HCT116 (cell line): ENCODE results near the gene ACTL9. TPM values are rescaled to one million over a fixed set of nuclear protein-coding genes. Genes with fewer than 3 reads are reported as not detected.
"Not testable (repeated sequence)": the region's sequence is repeated elsewhere in the genome, so short reads cannot be mapped to it uniquely, and the experiment has no call there.

Experiments used
- ATAC-seq: fragments of 200-7000 bp; cut with Tn5 transposase; 2 replicates; pipeline ENCODE4 v1.9.1; 2020; ENCODE audit warnings: mild to moderate bottlenecking, moderate library complexity
- Bru-seq: library from RNA; stranded (reverse); fragments of 400-500 nt; gene quantifications from one replicate; lab custom pipeline; 2021; lab: Mats Ljungman, UMichigan
- BruChase-seq, 2 experiments: library from RNA; stranded (reverse); fragments of 400-500 nt; gene quantifications; one replicate each; lab custom pipeline; 2021; lab: Mats Ljungman, UMichigan
- BruUV-seq: library from RNA; stranded (reverse); fragments of 400-500 nt; replicated peaks from 2 replicates; lab custom pipeline; 2021; lab: Mats Ljungman, UMichigan
- CTCF ChIA-PET: fragments of 300-600 bp; sonication (Branson Sonifier 250); formaldehyde crosslinking; loops from one replicate; lab custom pipeline; 2021; ENCODE audit warnings: antibody characterized with exemption; lab: Charles Lee
- POLR2A ChIA-PET: fragments of 300-600, 350-600 bp; sonication (Branson Sonifier 250); formaldehyde crosslinking; loops from one replicate; lab custom pipeline; 2021; ENCODE audit warnings: antibody characterized with exemption; lab: Charles Lee
- RAD21 ChIA-PET, 2 experiments: fragments of 300-600 bp; sonication (Branson Sonifier 250); formaldehyde crosslinking; loops; one replicate each; lab custom pipeline; 2023; ENCODE audit warnings: low total read pairs in 2 of 2; ENCODE audit not compliant: uncharacterized antibody in 2 of 2, unreplicated experiment in 2 of 2, low non-redundant PET in 1 of 2; lab: Charles Lee
- DNase-seq: peaks from one replicate; pipeline ENCODE4 v3.0.0-alpha.2; 2010; ENCODE audit warnings: low read depth, low spot score
- H2AFZ ChIP-seq: fragments of 200-600 bp; shearing (Covaris generic), sonication (generic); 2 replicates; pipeline ENCODE4 v1.6.1; 2017; ENCODE audit warnings: low read depth, mixed run types, mixed read lengths, antibody characterized with exemption, low read length; ENCODE audit not compliant: poor library complexity, severe bottlenecking
- H3K27ac ChIP-seq: 2 replicates; pipeline ENCODE4 v1.5.1; 2012; ENCODE audit warnings: low read depth, low read length
- H3K27me3 ChIP-seq: fragments of 200-600 bp; sonication (generic); 2 replicates; pipeline ENCODE4 v1.6.1; 2016; ENCODE audit warnings: mixed run types, low read length, mixed read lengths; ENCODE audit not compliant: insufficient read depth
- H3K36me3 ChIP-seq, 2 experiments: fragments of 200-500 bp in 1 of 2; fragments of 200-600 bp in 1 of 2; sonication (Bioruptor generic) in 1 of 2; sonication (generic) in 1 of 2; 2 replicates each; pipeline versions ENCODE4 v1.5.1 to v1.6.1; 2014 to 2016; ENCODE audit warnings: low read length in 2 of 2, inconsistent platforms in 1 of 2, mixed read lengths in 1 of 2, mixed run types in 1 of 2; ENCODE audit not compliant: insufficient read depth in 2 of 2, control insufficient read depth in 1 of 2
- H3K4me1 ChIP-seq, 2 experiments: fragments of 200-600 bp in 1 of 2; sonication (generic) in 1 of 2; 2 replicates each; pipeline versions ENCODE4 v1.5.1 to v1.6.1; 2012 to 2017; ENCODE audit warnings: low read length in 2 of 2, inconsistent platforms in 1 of 2, mild to moderate bottlenecking in 1 of 2, mixed read lengths in 1 of 2, mixed run types in 1 of 2, moderate library complexity in 1 of 2; ENCODE audit not compliant: insufficient read depth in 2 of 2, control insufficient read depth in 1 of 2
- H3K4me2 ChIP-seq: fragments of 200-600 bp; sonication (generic); 2 replicates; pipeline ENCODE4 v1.6.1; 2017; ENCODE audit warnings: mixed run types, low read length, mixed read lengths
- H3K4me3 ChIP-seq, 2 experiments: fragments of 200-600 bp in 1 of 2; sonication (generic) in 1 of 2; replicated peaks in 1 of 2; 2 replicates each; pipeline ENCODE4 v1.5.1; 2011 to 2016; ENCODE audit warnings: low read length in 2 of 2, control low read depth in 1 of 2, low read depth in 1 of 2, mild to moderate bottlenecking in 1 of 2, mixed read lengths in 1 of 2, mixed run types in 1 of 2
- H3K79me2 ChIP-seq: fragments of 200-600 bp; sonication (generic); 2 replicates; pipeline ENCODE4 v1.6.1; 2017; ENCODE audit warnings: mild to moderate bottlenecking, mixed run types, low read length, moderate library complexity, mixed read lengths; ENCODE audit not compliant: insufficient read depth
- H3K9ac ChIP-seq: fragments of 200-600 bp; sonication (generic); 2 replicates; pipeline ENCODE4 v1.6.1; 2016; ENCODE audit warnings: low read length, mixed read lengths
- H3K9me2 ChIP-seq: fragments of 200-600 bp; sonication (generic), shearing (Covaris generic); 2 replicates; pipeline ENCODE4 v1.6.1; 2017; ENCODE audit warnings: mixed run types, mild to moderate bottlenecking, moderate library complexity; ENCODE audit not compliant: insufficient read depth
- H3K9me3 ChIP-seq, 2 experiments: fragments of 200-500 bp in 1 of 2; fragments of 200-600 bp in 1 of 2; sonication (Bioruptor generic) in 1 of 2; sonication (generic) in 1 of 2; 2 replicates each; pipeline ENCODE4 v1.6.1; 2014 to 2017; ENCODE audit warnings: low read length in 2 of 2, mixed read lengths in 2 of 2, inconsistent platforms in 1 of 2, low read depth in 1 of 2, mild to moderate bottlenecking in 1 of 2, mixed run types in 1 of 2, moderate library complexity in 1 of 2; ENCODE audit not compliant: control insufficient read depth in 1 of 2, insufficient read depth in 1 of 2
- H4K20me1 ChIP-seq: fragments of 200-600 bp; sonication (generic), shearing (Covaris generic); 2 replicates; pipeline ENCODE4 v1.6.1; 2017; ENCODE audit warnings: mixed run types, mild to moderate bottlenecking, moderate library complexity; ENCODE audit not compliant: insufficient read depth
- EZH2phosphoT487 ChIP-seq: fragments of 200-600 bp; IDR thresholded peaks from 2 replicates; pipeline ENCODE4 v1.6.1; 2018; ENCODE audit warnings: antibody characterized with exemption, borderline replicate concordance
- JUND ChIP-seq: IDR thresholded peaks from 2 replicates; pipeline ENCODE4 v1.6.1; 2012
- POLR2A ChIP-seq: IDR thresholded peaks from 2 replicates; pipeline ENCODE4 v1.7.0; 2011; ENCODE audit warnings: borderline replicate concordance; ENCODE audit not compliant: insufficient read depth, insufficient read length; ENCODE audit errors: extremely low read depth
- POLR2AphosphoS5 ChIP-seq: IDR thresholded peaks from 2 replicates; pipeline ENCODE4 v1.6.1; 2011; ENCODE audit warnings: mild to moderate bottlenecking, low read depth, low read length, moderate library complexity
- intact Hi-C: fragments of 100-400 bp; cut with micrococcal nuclease; formaldehyde crosslinking; loops from 2 replicates; pipeline ENCODE4 v1.10.0; 2022
- long read RNA-seq: library from polyadenylated mRNA; unstranded; transcript quantifications from one replicate; pipeline ENCODE4 v2.0.0, GENCODE V29; 2021; ENCODE audit not compliant: unreplicated experiment
- polyA plus RNA-seq: library from polyadenylated mRNA; unstranded; fragments of >200 nt; gene quantifications from 2 replicates; pipeline ENCODE4 v1.2.1, GENCODE V29; 2012; ENCODE audit warnings: missing spikeins
- total RNA-seq: library from RNA; stranded (reverse); gene quantifications from one replicate; pipeline ENCODE4 v1.2.1, GENCODE V29; 2021; ENCODE audit not compliant: unreplicated experiment
- TF ChIP-seq, protein P1 (sequence below): IDR thresholded peaks from 2 replicates; pipeline ENCODE4 v1.6.1; 2012; ENCODE audit warnings: low read depth

ACTL9 gene, protein sequence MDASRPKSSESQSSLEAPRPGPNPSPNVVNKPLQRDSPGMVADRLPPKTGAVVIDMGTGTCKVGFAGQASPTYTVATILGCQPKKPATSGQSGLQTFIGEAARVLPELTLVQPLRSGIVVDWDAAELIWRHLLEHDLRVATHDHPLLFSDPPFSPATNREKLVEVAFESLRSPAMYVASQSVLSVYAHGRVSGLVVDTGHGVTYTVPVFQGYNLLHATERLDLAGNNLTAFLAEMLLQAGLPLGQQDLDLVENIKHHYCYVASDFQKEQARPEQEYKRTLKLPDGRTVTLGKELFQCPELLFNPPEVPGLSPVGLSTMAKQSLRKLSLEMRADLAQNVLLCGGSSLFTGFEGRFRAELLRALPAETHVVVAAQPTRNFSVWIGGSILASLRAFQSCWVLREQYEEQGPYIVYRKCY
- not detected for total RNA-seq
- polyA plus RNA-seq = not detected in 2 replicates
- Bru-seq, nascent RNA = not detected
- not detected for BruChase-seq, experiment 1, labeled RNA remaining after a 6-hour chase
- BruChase-seq, experiment 2, labeled RNA remaining after a 2-hour chase = not detected
- long read RNA-seq = 0 reads

DNA sequence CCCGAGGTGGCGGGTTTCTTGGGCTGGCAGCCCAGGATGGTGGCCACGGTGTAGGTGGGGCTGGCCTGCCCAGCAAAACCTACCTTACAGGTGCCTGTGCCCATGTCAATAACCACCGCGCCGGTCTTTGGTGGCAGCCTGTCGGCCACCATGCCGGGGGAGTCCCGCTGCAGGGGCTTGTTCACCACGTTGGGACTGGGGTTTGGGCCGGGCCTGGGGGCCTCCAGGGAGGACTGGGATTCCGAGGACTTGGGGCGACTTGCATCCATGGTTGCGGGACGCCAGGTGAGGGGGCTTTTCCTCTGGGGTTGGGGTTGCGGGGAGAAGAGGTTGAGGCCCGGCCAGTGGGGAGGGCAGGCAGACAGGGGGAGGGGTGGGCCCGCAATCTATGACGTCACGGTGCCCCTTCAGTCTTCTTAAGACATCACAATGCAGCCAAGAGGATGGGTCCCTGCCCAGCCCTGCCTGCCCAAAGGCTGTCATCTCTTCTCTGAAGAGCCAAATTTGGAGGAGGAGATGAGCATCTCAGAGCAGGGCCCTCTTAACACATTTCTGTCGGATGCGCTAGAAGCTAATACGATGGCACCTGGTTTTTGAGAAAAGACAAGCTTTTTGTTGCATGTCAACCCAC, at the start of gene ACTL9:
ACTL9 (minus strand) TSS at position 363 of the 631 bp plus-strand sequence; CDS start at position 269, 94 bp downstream.
- TF ChIP-seq, protein P1, sequence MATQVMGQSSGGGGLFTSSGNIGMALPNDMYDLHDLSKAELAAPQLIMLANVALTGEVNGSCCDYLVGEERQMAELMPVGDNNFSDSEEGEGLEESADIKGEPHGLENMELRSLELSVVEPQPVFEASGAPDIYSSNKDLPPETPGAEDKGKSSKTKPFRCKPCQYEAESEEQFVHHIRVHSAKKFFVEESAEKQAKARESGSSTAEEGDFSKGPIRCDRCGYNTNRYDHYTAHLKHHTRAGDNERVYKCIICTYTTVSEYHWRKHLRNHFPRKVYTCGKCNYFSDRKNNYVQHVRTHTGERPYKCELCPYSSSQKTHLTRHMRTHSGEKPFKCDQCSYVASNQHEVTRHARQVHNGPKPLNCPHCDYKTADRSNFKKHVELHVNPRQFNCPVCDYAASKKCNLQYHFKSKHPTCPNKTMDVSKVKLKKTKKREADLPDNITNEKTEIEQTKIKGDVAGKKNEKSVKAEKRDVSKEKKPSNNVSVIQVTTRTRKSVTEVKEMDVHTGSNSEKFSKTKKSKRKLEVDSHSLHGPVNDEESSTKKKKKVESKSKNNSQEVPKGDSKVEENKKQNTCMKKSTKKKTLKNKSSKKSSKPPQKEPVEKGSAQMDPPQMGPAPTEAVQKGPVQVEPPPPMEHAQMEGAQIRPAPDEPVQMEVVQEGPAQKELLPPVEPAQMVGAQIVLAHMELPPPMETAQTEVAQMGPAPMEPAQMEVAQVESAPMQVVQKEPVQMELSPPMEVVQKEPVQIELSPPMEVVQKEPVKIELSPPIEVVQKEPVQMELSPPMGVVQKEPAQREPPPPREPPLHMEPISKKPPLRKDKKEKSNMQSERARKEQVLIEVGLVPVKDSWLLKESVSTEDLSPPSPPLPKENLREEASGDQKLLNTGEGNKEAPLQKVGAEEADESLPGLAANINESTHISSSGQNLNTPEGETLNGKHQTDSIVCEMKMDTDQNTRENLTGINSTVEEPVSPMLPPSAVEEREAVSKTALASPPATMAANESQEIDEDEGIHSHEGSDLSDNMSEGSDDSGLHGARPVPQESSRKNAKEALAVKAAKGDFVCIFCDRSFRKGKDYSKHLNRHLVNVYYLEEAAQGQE = no peak
- TF ChIP-seq POLR2A = no peak
- TF ChIP-seq POLR2AphosphoS5 = no peak
- TF ChIP-seq EZH2phosphoT487 = no peak
- TF ChIP-seq JUND = no peak
- Histone ChIP-seq H3K9me2 (no peaks in the 10 kb centered on the region), H4K20me1 (no peaks in the 10 kb centered on the region), H3K27me3 (0 out of 2 replicates have a peak, but pooled peaks cover 6% of the 10 kb centered on the region), H3K79me2 (no peaks in the 10 kb centered on the region), H2AFZ (no peak within 1 kb of the TSS), H3K4me3 (no peak within 1 kb of the TSS), H3K4me2 (no peak within 1 kb of the TSS), H3K4me1 (no peaks in the 10 kb centered on the region; a peak in 1 of 4 replicates), H3K36me3 (no peaks in the 10 kb centered on the region), H3K9ac (no peak within 1 kb of the TSS), H3K27ac (no peak within 1 kb of the TSS), H3K9me3 (no peaks in the 10 kb centered on the region)
- ChIA-PET POLR2A (no interaction called here), CTCF (interaction anchor here (0.6 to 1.5 kb wide), 5 partner anchors 11 to 377 kb away, joined by 3 to 4 read pairs (median 3); no protein-coding TSS in a partner anchor), RAD21 (no interaction called here)
- DNase-seq (no peak), ATAC-seq (no peak)
- intact Hi-C loops = loop anchor here (1.0 kb wide), 1 partner anchor 382 kb away; no protein-coding TSS in a partner anchor
- BruUV-seq = no TSS peak

DNA sequence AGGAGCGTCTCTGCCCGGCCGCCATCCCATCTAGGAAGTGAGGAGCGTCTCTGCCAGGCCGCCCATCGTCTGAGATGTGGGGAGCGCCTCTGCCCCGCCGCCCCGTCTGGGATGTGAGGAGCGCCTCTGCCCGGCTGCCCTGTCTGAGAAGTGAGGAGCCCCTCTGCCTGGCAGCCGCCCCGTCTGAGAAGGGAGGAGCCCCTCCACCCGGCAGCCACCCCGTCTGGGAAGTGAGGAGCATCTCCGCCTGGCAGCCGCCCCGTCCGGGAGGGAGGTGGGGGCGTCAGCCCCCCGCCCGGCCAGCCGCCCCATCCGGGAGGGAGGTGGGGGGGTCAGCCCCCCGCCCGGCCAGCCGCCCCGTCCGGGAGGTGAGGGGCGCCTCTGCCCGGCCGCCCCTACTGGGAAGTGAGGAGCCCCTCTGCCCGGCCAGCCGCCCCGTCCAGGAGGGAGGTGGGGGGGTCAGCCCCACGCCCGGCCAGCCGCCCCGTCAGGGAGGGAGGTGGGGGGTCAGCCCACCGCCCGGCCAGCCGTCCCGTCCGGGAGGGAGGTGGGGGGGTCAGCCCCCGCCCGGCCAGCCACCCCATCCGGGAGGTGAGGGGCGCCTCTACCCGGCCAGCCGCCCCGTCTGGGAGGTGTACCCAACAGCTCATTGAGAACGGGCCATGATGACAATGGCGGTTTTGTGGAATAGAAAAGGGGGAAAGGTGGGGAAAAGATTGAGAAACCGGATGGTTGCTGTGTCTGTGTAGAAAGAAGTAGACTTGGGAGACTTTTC, 40.9 kb upstream of the ACTL9 start:
- H3K27me3 ChIP-seq, H3K79me2 ChIP-seq, H3K4me1 ChIP-seq, DNase-seq, CTCF ChIA-PET, H3K4me2 ChIP-seq, H2AFZ ChIP-seq, H3K36me3 ChIP-seq, H3K9me3 ChIP-seq, intact Hi-C loops, H3K27ac ChIP-seq, RAD21 ChIA-PET, H4K20me1 ChIP-seq, ATAC-seq, POLR2A ChIA-PET, H3K4me3 ChIP-seq, H3K9me2 ChIP-seq, BruUV-seq, H3K9ac ChIP-seq: not testable (repeated sequence)
